GM19043 (cell line): ENCODE data around the gene EREG.
A peak's percentile ranks its signal among the peaks of the same experiment; 100 is the strongest.
"Not testable (repeated sequence)": the region's sequence is repeated elsewhere in the genome, so short reads cannot be mapped to it uniquely, and the experiment has no call there.

Experiments used
- ATAC-seq: cut with Tn5 transposase; IDR thresholded peaks from one replicate; pipeline ENCODE4 v1.9.1; 2021; ENCODE audit warnings: low read depth; ENCODE audit not compliant: unreplicated experiment

The EREG gene

DNA sequence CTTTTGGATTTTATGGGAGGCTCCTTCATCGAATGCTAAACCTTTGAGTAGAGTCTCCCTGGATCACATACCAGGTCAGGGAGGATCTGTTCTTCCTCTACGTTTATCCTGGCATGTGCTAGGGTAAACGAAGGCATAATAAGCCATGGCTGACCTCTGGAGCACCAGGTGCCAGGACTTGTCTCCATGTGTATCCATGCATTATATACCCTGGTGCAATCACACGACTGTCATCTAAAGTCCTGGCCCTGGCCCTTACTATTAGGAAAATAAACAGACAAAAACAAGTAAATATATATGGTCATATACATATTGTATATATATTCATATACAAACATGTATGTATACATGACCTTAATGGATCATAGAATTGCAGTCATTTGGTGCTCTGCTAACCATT lies 21.2 kb downstream of the EREG start:
- ATAC-seq: no peak

DNA sequence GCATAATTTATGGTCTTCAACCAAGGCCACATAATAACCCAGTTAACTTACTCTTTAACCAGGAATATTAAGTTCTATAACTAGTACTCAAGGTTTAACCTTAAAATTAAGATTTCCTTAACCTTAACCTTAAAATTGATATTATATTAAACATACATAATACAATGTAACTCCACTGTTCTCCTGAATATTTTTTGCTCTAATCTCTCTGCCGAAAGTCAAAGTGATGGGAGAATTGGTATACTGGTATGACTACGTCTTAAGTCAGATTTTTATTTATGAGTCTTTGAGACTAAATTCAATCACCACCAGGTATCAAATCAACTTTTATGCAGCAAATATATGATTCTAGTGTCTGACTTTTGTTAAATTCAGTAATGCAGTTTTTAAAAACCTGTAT lies 22.8 kb downstream of the EREG start:
- ATAC-seq: no peak

DNA sequence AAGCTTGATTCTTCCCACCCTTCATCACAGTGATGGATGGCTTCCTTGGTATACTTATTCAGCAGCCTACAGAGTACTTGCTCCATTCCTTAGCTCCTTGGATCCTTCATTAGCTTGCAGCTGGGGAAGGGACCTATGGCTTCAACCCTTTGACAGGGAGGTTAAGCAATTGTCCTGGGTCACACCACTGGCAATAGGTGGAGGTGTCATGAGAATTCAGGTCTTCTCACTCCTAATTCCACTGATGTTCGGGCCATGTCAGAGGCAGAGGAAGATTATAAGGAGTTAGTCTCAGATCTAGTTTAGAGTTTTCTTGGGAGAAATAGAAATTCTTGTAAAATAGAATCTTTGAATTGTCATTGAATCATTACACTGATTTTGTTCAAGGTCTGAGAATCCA lies 24.5 kb downstream of the EREG start:
- ATAC-seq: no peak

DNA sequence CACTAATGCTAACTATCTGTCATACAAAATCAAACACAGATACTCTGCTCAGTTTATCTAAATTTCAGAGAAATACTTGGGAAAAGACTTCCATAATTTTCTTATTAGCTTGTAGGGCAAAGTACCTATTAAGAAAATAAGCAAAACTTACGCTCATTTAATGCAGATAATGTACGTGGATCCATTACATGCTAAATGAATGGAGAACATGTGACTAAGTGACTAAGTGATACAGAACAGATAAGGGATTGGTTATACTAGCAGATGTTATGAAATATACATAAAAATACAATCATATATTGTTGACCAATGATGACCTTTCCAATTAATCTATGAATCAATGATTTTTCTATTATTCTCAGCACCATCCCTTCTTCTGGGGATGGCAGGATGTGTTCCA lies 25.7 kb downstream of the EREG start:
- no peak for ATAC-seq

DNA sequence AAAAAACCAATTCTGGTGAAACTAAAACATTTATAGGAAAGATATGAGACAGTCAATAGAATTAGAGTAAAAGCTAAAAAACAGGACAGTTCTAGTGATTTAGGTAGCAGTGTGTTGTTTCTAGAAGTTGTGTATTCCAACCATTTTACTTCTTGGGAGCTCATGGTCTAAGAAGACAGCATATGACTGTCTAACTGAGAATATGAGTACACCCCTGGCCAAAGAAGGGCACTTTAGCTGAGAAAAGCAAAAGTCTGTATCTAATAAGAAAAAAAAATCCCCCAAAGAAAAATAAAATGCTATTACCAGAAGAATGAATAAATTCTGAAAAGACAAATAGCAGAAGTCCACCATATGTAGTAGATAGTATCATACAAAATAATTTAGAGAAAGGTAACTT lies 26.4 kb downstream of the EREG start:
- no peak for ATAC-seq

DNA sequence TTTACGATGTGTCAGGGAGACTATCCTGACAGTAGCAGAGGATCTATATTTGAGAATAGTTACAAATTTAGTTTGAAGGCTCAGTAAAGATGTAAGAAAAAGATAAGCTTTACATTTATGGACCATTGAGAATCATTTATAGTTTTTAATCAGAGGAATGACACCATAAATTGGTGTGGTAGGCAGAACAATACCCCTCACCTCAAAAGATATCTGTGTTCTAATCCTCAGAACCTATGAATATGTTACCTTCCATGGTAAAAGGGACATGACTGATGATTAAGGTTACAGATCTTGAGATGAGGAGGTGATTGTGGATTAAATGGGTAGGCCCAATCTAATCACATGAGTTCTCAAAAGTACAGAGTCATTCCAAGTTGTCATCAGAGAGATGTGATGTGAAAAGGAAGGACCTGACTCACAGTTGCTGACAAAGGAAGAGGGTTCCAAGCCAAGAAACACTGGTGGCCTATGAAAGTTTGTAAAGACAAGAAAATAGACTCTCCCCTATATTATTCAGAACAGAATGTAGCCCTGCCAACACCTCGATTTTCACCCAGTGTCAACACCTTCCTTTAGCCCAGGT lies 27.0 kb downstream of the EREG start:
- ATAC-seq: no peak

DNA sequence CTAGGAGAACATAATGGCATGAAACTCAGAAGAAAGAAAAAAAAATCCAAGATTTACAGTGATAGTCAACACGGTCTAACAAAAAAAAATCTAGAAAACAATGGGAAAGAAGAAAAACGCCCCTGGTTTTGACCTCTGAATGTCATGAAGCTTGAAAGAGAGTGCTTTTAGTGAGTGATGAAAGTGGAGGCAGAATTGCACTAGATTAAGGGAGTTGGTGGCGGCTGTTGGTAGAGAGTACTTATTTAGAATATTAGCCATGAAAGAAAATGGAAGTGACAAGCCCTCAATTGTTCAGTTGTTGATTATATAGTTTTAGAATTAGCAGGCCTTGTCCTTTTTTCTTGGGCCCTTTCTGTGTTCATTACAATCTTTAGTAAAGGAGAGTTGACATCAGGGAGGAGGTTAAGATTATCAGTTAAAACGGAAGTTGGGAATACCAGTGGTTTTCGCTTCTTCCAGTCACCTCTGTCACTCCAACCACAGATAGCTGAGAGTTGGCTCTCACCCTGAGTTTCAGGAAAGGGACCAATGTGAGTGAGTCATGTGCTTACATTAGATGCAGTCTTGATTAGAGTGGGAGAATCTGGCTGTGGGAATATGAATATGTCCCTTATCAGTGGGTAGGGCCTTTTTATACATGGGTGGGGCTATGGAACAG lies 29.7 kb downstream of the EREG start:
- ATAC-seq: no peak

DNA sequence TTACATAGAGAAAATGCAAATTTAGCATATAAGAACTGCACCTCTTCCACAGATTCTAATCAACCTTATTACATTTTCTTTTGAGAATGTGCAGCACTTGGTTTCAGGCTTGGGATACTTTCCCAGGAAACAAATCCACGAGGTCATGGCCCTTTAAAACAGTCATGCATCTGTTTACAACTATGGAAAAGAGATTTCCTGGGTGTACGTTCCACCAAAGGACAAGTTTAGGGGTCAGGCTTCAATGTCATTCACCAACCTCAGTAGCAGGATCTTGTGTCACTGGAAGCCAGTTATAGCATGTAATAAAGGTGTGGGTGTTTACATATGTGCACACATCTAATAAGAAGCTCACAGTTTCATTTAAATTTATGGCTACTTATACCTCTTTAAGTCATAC lies 30.7 kb downstream of the EREG start:
- ATAC-seq: no peak

DNA sequence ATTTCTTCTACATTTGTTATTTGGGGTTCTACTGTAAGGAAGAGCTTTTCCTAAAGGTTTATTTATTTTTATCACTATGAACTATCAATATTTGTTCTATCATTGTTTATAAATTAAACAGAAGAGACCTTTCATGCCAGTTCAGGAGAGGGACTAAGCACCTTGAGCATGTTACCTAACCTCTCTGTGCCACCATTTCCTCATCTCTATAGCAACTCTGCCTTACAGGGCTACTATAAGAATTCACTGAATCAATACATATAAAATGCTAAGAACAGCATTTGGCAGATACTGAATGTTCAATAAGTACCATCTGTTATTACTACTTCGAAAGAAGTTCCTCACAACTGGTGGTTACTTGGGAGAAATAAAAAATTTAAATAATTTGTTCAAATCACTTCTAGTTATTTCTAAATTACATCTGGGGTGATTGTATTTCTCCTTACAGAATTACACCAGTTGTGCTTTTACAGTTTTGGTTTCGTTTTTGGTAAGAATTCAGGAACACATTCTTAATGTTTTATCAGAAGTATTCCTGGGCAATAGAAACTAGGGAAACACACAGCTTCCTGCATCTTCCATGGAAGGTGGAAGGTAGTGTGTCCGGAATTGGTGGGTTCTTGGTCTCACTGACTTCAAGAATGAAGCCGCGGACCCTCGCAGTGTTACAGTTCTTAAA lies 32.9 kb downstream of the EREG start:
- no peak for ATAC-seq

DNA sequence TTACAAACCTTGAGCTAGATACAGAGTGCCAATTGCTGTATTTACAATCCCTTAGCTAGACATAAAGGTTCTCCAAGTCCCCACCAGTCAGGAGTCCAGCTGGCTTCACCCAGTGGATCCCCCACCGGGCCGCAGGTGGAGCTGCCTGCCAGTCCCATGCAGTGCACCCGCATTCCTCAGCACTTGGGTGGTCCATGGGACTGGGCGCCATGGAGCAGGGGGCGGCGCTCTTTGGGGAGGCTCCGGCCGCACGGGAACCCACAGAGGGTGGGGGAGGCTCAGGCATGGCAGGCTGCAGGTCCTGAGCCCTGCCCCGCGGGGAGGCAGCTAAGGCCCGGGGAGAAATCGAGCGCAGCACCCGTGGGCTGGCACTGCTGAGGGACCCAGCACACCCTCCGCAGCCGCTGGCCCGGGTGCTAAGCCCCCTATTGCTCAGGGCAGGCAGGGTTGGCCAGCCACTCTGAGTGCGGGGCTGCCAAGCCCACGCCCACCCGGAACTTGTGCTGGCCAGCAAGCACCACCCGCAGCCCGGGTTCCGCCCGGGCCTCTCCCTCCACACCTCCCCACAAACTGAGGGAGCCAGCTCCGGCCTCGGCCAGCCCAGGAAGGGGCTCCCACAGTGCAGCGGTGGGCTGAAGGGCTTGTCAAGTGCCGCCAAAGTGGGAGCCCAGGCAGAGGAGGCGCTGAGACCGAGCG lies 34.1 kb downstream of the EREG start:
- ATAC-seq: not testable (repeated sequence)

DNA sequence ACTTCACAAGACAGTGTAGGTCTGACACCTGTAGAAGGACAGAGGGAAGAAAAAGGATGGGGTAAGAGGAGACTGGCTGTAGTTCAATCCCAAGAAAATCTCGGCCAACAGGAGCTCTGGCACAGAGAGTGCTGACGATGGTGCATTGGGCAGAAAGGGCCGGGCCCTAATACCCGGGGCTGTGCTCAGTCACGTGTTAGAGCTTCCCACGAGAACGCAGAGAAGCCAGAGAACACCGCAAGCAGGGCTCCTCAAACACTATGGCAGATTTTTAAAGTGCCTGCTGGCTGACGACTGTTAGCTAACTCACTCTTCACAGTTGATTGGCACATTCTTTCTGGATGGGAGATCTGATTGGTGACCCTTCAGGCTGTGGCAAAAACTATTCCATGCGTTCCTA lies 35.5 kb downstream of the EREG start:
- no peak for ATAC-seq

DNA sequence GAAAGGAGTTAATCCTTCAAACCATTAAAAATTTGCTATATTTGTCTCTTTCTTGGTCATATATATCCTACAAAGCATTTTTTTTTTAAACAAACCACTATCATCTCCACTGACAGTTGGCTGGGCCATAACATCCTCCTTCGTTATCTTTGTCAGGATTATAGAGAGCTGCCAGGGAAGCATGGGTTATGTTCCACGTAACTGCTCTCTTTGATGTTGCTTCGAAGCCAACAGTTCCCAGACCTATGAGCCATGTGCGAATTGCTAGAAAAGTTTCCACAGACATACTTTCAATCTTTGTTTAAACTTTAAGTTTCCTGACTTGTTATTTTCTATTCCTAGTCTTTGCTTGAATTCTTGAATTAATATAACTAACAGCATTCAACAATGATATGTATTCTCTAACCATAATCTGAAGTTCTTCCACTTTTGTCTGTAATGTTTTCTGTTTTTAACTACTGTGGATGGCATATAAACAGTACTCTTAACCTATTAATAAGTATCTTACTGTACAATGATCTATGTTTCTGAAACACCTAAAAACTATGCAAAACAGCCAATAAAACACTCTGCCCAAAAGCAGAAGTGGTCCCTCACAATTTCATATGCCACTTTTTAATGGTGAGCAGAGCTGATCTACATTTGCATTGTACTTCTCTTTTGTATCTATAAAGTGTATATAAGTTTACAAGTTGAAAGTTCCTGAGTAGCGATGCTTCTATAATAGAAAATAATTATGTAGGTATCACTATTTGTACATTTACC lies 37.9 kb downstream of the EREG start:
- peak; percentile 97 for ATAC-seq

DNA sequence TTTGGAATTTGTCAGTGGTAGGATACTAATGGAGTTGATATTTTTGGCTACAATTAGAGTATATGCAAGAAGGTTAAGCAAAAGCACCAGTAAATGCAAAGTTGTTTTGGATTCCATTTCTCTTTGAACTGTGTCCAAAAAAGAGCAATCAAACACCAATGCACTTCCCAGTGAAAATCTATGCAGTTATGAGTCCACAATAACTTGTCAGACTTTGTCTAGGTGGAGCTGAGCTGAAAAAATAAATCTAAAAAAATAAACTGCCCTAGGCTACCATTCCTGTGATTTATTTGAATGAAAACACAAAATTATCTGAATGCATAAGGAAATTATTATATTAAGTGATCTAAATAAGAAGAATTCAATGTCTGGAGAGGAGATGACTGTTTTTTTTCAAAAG lies 42.9 kb downstream of the EREG start:
- no peak for ATAC-seq

DNA sequence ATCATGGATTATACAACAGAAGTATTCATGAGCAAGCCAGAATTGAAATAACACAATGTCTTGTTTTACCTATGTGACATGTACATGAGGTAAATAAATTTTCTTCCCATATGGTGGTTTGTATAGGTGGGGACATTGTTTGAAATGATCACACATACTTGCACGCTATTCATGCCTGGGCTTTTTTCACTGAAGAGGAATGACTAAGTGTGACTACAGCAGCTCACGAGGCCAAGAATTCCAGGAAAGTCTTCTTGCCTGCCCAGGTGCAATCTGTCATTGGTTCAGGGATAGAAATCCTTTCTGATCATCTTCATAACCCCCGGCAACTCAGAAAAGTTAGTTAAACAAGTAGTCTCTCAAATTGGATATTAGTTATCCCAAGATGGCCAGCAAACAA lies 43.7 kb downstream of the EREG start:
- ATAC-seq: no peak

DNA sequence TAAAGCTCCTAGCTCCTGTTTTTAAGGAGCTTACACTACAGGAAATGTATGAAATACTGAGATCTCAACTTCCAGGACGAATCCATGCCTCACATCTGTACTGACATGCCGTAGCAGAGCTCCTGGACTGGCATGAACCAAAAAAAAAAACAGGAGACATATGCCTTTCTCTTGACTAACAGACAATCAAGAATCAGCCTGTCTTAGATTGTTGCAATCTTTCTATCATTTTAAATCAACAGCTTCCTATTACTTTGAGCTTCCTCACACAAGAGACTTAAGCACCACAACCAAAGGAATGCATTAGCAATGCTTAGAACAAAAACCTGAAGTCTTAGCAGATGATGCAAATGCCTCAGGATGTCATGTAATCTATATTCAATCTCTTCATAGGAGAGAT lies 45.3 kb downstream of the EREG start:
- no peak for ATAC-seq

DNA sequence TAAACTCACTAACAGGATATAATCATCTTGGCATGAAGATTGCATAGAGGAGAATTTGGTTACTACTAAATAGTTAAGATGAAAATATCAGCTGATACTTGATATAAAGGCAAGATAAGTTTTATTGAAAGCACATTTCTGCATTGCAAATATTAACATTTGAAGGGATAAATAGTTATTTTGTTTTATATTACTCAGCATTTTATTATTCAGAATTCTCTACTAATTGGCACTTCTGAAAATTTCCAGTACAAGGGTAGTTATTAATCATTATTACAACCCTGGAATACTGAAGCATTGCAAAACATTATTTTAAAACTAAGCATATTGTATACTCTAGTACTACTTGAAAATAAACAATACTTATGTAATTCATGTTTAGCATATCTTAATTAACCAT lies 47.3 kb downstream of the EREG start:
- no peak for ATAC-seq

DNA sequence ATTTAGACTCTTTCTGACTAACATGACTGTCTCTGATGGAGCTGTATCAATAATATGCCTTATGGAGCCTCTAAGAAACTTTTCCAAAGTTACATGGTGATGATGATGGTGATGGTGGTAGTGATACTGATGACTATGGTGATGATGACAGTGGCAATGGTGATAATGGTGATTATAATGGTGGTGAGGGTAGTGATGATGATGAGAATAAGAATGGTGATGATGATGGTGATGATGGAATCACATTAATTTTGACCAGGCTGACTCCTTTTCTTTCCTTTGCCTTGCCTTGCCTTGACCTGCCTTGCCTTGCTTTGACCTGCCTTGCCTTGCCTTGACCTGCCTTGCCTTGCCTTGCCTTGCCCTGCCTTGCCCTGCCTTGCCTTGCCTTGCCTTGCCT lies 48.3 kb downstream of the EREG start:
- no peak for ATAC-seq

DNA sequence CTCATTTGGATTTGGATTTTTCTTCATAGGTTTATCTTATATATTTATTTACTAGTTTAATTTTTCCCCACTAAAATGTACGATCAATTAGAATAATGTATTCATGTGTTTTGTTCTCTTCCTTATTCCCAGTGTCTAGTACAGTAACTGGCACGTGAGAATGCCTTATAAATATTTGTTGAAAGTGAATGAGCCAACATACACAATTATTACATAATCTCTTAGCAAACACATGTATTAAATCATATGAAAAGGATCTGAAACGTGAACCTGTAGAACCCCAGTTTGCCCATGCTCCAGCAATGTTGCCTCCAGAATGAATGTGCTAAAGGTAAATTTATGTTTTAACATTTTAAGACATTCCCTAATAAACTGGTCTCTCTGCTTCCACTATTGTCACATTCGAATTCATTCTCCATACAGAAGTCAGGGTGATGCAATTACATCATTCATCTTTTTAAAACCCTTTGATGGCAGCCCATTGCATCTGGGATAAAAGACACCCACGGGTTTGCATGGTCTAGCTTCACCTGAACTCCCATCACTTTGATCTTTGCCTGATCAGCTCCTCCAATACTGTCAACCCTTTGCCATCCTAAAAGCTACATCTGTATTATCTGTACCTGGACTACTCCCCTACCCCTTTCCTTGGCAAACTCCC lies 49.3 kb downstream of the EREG start:
- no peak for ATAC-seq

DNA sequence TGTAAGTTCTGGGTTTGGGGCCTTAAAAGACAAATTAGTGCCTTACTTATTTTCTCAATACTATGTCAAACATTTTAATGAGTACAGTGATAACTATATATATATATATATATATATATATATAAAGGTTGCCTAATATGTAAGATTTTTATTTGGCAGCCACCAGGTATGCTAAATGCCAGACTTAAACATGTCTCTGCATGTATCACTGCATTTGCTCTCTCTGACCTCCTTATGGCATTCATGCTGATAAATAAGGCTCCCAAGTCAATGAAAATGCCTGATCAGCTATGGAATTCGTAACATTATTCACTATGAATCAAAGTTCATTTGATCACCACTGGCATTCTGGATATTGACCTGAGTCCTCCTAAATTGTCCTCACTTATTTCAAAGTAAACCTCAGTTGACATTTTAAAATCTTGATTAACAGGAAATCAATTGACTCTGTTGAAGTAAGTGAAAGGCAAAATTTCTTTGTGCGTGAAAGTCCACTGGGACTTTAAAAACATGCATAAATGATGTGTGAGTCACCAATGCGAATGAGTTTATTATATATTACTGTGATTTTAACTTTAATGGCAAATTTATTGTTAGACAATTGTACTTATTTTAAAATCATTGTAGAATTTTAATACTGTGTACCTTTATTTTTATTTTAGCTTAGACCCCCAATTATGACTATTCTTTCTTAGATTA lies 50.8 kb downstream of the EREG start:
- ATAC-seq: no peak
